Activated CD8-positive, alpha-beta T cell treated with anti-CD3 and anti-CD28 coated beads, Interleukin-2, amount 10 ng/mL, durations not matched to agents 7 days and 5 days (primary cell): ENCODE measurements around the gene CHURC1. TPM values are rescaled to one million over a fixed set of nuclear protein-coding genes. Genes with fewer than 3 reads are reported as not detected.
"Not testable (repeated sequence)": the region's sequence is repeated elsewhere in the genome, so short reads cannot be mapped to it uniquely, and the experiment has no call there.

Experiments
- ATAC-seq: fragments of 150-1000 bp; cut with Tn5 transposase; one replicate; pipeline ENCODE4 v1.10.0; 2021; ENCODE audit warnings: moderate library complexity
- CTCF ChIA-PET: fragments of 350-600 bp; sonication (Branson Sonifier 250); formaldehyde crosslinking; loops from one replicate; lab custom pipeline; 2021; ENCODE audit warnings: antibody characterized with exemption; lab: Charles Lee
- POLR2A ChIA-PET: fragments of 350-600 bp; sonication (Branson Sonifier 250); formaldehyde crosslinking; loops from one replicate; lab custom pipeline; 2021; ENCODE audit warnings: antibody characterized with exemption; lab: Charles Lee
- DNase-seq: peaks from one replicate; pipeline ENCODE4 v3.0.0-alpha.2; 2020
- H3K27ac Mint-ChIP-seq: one replicate; pipeline ENCODE4 v1.8.0; 2021; ENCODE audit warnings: mild to moderate bottlenecking, mixed read lengths
- H3K27me3 Mint-ChIP-seq: one replicate; pipeline ENCODE4 v1.8.0; 2021; ENCODE audit warnings: low read depth, mixed read lengths
- H3K36me3 Mint-ChIP-seq: one replicate; pipeline ENCODE4 v1.8.0; 2021; ENCODE audit warnings: low read depth, mixed read lengths
- H3K4me1 Mint-ChIP-seq: one replicate; pipeline ENCODE4 v1.8.0; 2021; ENCODE audit warnings: low read depth, mixed read lengths
- H3K4me3 Mint-ChIP-seq: one replicate; pipeline ENCODE4 v1.8.0; 2021; ENCODE audit warnings: mild to moderate bottlenecking, mixed read lengths
- H3K9me3 Mint-ChIP-seq: one replicate; pipeline ENCODE4 v1.8.0; 2022; ENCODE audit warnings: mixed read lengths; ENCODE audit not compliant: insufficient read depth
- total RNA-seq, 2 experiments: library from RNA; stranded (reverse); gene quantifications; one replicate each; pipeline ENCODE4 v1.2.3, GENCODE V29; 2021

The CHURC1 gene
- total RNA-seq, 2 experiments from 2014 or later, result 62.4 to 72.2 TPM

DNA sequence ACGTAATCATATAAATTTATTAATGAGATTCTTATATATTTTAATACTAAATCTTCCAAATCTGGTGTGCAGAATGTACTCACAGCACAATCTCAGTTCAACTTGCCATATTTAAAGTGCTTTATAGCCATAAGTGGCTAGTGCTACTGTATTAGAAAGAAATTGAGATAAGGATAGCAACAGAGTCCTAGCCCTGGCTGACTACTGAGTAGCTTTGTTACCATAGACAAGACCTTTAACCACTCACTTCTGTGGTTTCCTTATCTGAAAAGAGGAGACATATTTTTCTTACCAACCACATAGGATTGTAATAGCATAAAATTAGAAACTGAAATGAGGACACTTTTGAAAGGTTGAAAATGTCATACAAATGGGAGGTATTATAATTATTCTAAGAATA is 2.0 kb upstream of the CHURC1 start:
- POLR2A ChIA-PET, result no interaction called here
- Mint-ChIP-seq H3K4me3 (no peak overlapping the region), H3K9me3 (no peaks in the 10 kb centered on the region), H3K36me3 (peaks cover 17% of the 10 kb centered on the region), H3K4me1 (peaks cover 33% of the 10 kb centered on the region), H3K27me3 (peaks cover 8% of the 10 kb centered on the region), H3K27ac (no peak overlapping the region)
- ATAC-seq (no peak), DNase-seq (no peak)
- CTCF ChIA-PET, result interaction anchor here (1.0 to 3.0 kb wide), 3 partner anchors 21 to 120 kb away, joined by 3 to 18 read pairs (median 5); no protein-coding TSS in a partner anchor

- CTCF ChIA-PET, result interaction anchor here (2.2 kb wide), 1 partner anchor 21 kb away, joined by 13 read pairs; no protein-coding TSS in a partner anchor
- Mint-ChIP-seq H3K36me3 (peaks cover 28% of the 10 kb centered on the region), H3K4me3 (peak overlapping the region; percentile 87), H3K27ac (peak overlapping the region; percentile 93), H3K4me1 (peaks cover 40% of the 10 kb centered on the region)
- ATAC-seq, DNase-seq, H3K27me3 Mint-ChIP-seq, H3K9me3 Mint-ChIP-seq: not testable (repeated sequence)
- POLR2A ChIA-PET, result interaction anchor here (0.6 to 2.3 kb wide), 2 partner anchors 23 to 134 kb away, joined by 3 to 13 read pairs; no protein-coding TSS in a partner anchor
Observed at GRCh38 chr14:64913477-64913876, 778 bp upstream of the CHURC1 start.

- Mint-ChIP-seq H3K36me3 (peaks cover 36% of the 10 kb centered on the region), H3K9me3 (no peaks in the 10 kb centered on the region), H3K27ac (peak overlapping the region; percentile 93), H3K27me3 (peaks cover 2% of the 10 kb centered on the region), H3K4me3 (peak overlapping the region; percentile 87), H3K4me1 (peaks cover 41% of the 10 kb centered on the region)
- CTCF ChIA-PET, result interaction anchor here (0.7 to 2.2 kb wide), 11 partner anchors 9 to 92 kb away, joined by 3 to 15 read pairs (median 4); partner anchors contain the start of gene FNTB
- DNase-seq, result no peak
- ATAC-seq, result no peak
- POLR2A ChIA-PET, result interaction anchor here (0.9 to 2.3 kb wide), 12 partner anchors 9 to 71 kb away, joined by 3 to 13 read pairs (median 4); partner anchors contain the start of gene FNTB
Observed at GRCh38 chr14:64915029-64915424, 772 bp downstream of the CHURC1 start.

DNA sequence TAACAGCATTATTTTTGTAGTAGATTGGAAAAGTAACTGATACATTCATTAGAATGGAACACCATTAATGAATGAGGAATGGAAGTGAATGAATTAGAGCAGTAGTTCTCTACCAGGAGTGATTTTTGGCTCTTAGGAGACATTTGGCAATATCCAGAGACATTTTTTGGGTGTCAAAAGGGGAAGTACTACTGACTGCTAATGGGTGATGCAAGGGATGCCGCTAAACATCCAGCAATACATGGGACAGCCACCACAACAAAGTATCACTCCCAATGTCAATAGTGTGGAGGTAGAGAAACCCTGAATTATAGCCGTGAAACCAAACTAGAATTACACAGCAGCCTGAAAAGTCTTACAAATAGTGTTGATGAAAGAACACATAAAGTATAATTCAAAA is 1.5 kb downstream of the CHURC1 start:
- peaks cover 47% of the 10 kb centered on the region for H3K4me1 Mint-ChIP-seq
- POLR2A ChIA-PET, result interaction anchor here (1.4 to 2.3 kb wide), 3 partner anchors 9 to 20 kb away, joined by 9 to 13 read pairs (median 12); no protein-coding TSS in a partner anchor
- DNase-seq, result no peak
- no peaks in the 10 kb centered on the region for H3K27me3 Mint-ChIP-seq
- peaks cover 40% of the 10 kb centered on the region for H3K36me3 Mint-ChIP-seq
- no peak for ATAC-seq
- H3K27ac Mint-ChIP-seq, result peak overlapping the region; percentile 23
- H3K9me3 Mint-ChIP-seq, result no peaks in the 10 kb centered on the region
- H3K4me3 Mint-ChIP-seq, result peak overlapping the region; percentile 87
- CTCF ChIA-PET, result interaction anchor here (1.1 to 2.2 kb wide), 8 partner anchors 8 to 74 kb away, joined by 3 to 15 read pairs (median 6); partner anchors contain the start of gene FNTB

DNA sequence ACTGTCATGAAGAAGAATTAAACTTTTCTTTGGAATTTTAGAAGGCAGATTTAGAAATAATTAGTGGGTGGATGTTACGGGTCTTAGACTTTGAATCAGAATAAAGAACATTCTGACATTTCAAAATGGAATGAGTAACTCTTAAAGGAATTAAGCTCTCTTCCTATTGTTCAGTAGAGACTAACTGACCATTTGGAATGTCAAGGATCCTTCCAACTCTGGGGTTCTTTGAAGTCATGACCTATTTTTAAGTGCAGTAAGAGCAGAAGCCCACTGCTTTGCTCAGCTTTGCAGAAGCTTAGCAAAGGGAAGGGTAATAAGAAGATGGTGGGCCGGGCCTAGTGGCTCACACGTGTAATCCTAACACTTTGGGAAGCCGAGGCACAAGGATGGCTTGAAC is 4.0 kb downstream of the CHURC1 start:
- ATAC-seq (no peak), DNase-seq (no peak)
- ChIA-PET CTCF (interaction anchor here (1.3 kb wide), 1 partner anchor 9 kb away, joined by 3 read pairs; no protein-coding TSS in a partner anchor), POLR2A (interaction anchor here (1.0 kb wide), 1 partner anchor 11 kb away, joined by 3 read pairs; no protein-coding TSS in a partner anchor)
- no peaks in the 10 kb centered on the region for H3K9me3 Mint-ChIP-seq
- H3K27me3 Mint-ChIP-seq, result no peaks in the 10 kb centered on the region
- H3K4me1 Mint-ChIP-seq, result peaks cover 39% of the 10 kb centered on the region
- peaks cover 47% of the 10 kb centered on the region for H3K36me3 Mint-ChIP-seq
- H3K27ac Mint-ChIP-seq, result no peak overlapping the region
- H3K4me3 Mint-ChIP-seq, result no peak overlapping the region

GRCh38 chr14:64919215-64919614 is 5.0 kb downstream of the CHURC1 start:
- Mint-ChIP-seq H3K4me1 (peaks cover 38% of the 10 kb centered on the region), H3K27ac (no peak overlapping the region), H3K4me3 (no peak overlapping the region), H3K36me3 (peaks cover 53% of the 10 kb centered on the region), H3K9me3 (no peaks in the 10 kb centered on the region), H3K27me3 (no peaks in the 10 kb centered on the region)
- DNase-seq (no peak), ATAC-seq (no peak)
- CTCF ChIA-PET, result interaction anchor here (1.0 kb wide), 1 partner anchor 18 kb away, joined by 3 read pairs; no protein-coding TSS in a partner anchor
- POLR2A ChIA-PET, result interaction anchor here (1.0 kb wide), 1 partner anchor 10 kb away, joined by 3 read pairs; no protein-coding TSS in a partner anchor

GRCh38 chr14:64919618-64920017 is 5.4 kb downstream of the CHURC1 start:
- Mint-ChIP-seq H3K4me1 (peaks cover 41% of the 10 kb centered on the region), H3K9me3 (no peaks in the 10 kb centered on the region), H3K27me3 (no peaks in the 10 kb centered on the region), H3K27ac (no peak overlapping the region), H3K4me3 (no peak overlapping the region), H3K36me3 (peaks cover 56% of the 10 kb centered on the region)
- ATAC-seq (no peak), DNase-seq (no peak)
- ChIA-PET POLR2A (interaction anchor here (0.7 kb wide), 1 partner anchor 35 kb away, joined by 3 read pairs; no protein-coding TSS in a partner anchor), CTCF (interaction anchor here (1.0 kb wide), 1 partner anchor 17 kb away, joined by 3 read pairs; no protein-coding TSS in a partner anchor)

- H3K9me3 Mint-ChIP-seq, result no peaks in the 10 kb centered on the region
- H3K4me3 Mint-ChIP-seq, result no peak overlapping the region
- POLR2A ChIA-PET, result interaction anchor here (0.7 kb wide), 1 partner anchor 36 kb away, joined by 3 read pairs; no protein-coding TSS in a partner anchor
Observed at GRCh38 chr14:64920465-64920864, 6.2 kb downstream of the CHURC1 start.

DNA sequence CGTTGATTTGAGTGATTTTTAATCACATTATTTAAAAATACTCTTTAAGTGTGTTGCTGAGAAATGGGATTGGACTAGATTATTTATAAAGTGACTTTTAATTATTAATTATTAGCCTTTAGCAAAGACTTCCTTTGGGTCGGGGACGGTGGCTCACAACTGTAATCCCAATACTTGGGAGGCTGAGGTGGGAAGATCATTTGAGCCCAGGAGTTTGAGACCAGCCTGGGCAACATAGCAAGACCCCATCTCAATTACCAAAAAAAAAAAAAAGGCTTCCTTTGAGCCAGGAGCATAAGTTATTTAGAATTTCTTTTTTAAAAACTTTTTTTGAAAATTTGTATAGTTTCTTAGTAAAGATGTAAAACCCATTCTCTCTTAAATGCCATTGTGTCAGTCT is 8.8 kb downstream of the CHURC1 start:
- peaks cover 27% of the 10 kb centered on the region for H3K4me1 Mint-ChIP-seq
- POLR2A ChIA-PET, result interaction anchor here (0.9 kb wide), 1 partner anchor 8 kb away, joined by 3 read pairs; the partner anchor contains the start of gene CHURC1
- no peak overlapping the region for H3K27ac Mint-ChIP-seq
- H3K4me3 Mint-ChIP-seq, result no peak overlapping the region
- ATAC-seq (no peak), DNase-seq (no peak)
- H3K27me3 Mint-ChIP-seq, result no peaks in the 10 kb centered on the region
- CTCF ChIA-PET, result interaction anchor here (2.0 to 3.2 kb wide), 2 partner anchors 8 to 32 kb away, joined by 6 to 12 read pairs; partner anchors contain the start of gene CHURC1
- H3K36me3 Mint-ChIP-seq, result peaks cover 45% of the 10 kb centered on the region
- no peaks in the 10 kb centered on the region for H3K9me3 Mint-ChIP-seq

More at GRCh38 chr14:64920465-64920864, 6.2 kb downstream of the CHURC1 start:
- Mint-ChIP-seq H3K27ac (no peak overlapping the region), H3K36me3 (peaks cover 53% of the 10 kb centered on the region), H3K27me3 (no peaks in the 10 kb centered on the region), H3K4me1 (peaks cover 35% of the 10 kb centered on the region)
- CTCF ChIA-PET, result interaction anchor here (1.0 kb wide), 1 partner anchor 10 kb away, joined by 3 read pairs; no protein-coding TSS in a partner anchor
- DNase-seq, result no peak
- no peak for ATAC-seq

DNA sequence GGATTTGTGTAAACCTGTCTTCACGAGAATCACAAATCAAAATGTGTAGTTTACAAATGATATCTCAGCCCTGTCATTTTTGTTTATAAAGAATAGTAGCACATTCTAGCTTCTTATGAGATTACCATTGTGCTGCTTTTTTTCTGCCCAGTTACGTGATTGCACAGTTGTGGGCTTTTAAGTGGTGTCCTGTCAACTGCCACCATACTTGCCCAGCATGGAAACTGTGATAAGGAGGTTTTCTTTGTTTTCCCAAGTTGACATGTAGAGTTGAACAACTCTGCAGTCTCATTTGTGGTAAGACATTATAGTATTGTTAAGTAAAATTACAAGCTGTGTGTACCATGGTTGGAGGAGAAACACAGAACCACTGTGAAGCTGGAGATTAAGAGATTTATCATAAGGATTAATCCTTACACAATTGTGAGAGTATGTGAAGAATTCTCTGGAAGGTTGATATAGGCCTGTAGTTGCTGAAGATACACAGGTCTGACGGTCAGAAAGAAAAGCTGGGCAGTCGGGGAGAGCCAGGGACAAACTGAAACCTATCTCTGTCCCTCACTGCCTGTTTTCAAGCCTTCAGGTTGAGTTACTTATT is 12.2 kb downstream of the CHURC1 start:
- DNase-seq (no peak), ATAC-seq (no peak)
- H3K27ac Mint-ChIP-seq, result peak overlapping the region; percentile 16
- ChIA-PET POLR2A (interaction anchor here (1.3 kb wide), 1 partner anchor 12 kb away, joined by 6 read pairs; the partner anchor contains the start of gene CHURC1), CTCF (interaction anchor here (0.8 to 2.1 kb wide), 9 partner anchors 8 to 60 kb away, joined by 3 to 15 read pairs (median 3); partner anchors contain the start of genes CHURC1 and FNTB)
- no peaks in the 10 kb centered on the region for H3K9me3 Mint-ChIP-seq
- no peaks in the 10 kb centered on the region for H3K27me3 Mint-ChIP-seq
- H3K4me3 Mint-ChIP-seq, result no peak overlapping the region
- peaks cover 20% of the 10 kb centered on the region for H3K4me1 Mint-ChIP-seq
- peaks cover 37% of the 10 kb centered on the region for H3K36me3 Mint-ChIP-seq

- POLR2A ChIA-PET, result interaction anchor here (1.3 kb wide), 1 partner anchor 12 kb away, joined by 6 read pairs; the partner anchor contains the start of gene CHURC1
- Mint-ChIP-seq H3K4me3 (no peak overlapping the region), H3K36me3 (peaks cover 34% of the 10 kb centered on the region), H3K4me1 (peaks cover 20% of the 10 kb centered on the region), H3K27ac (no peak overlapping the region), H3K9me3 (no peaks in the 10 kb centered on the region), H3K27me3 (no peaks in the 10 kb centered on the region)
- DNase-seq (no peak), ATAC-seq (no peak)
- CTCF ChIA-PET, result interaction anchor here (0.8 to 2.1 kb wide), 9 partner anchors 8 to 60 kb away, joined by 3 to 15 read pairs (median 3); partner anchors contain the start of genes CHURC1 and FNTB
Observed at GRCh38 chr14:64927031-64927430, 12.8 kb downstream of the CHURC1 start.
